Transverse colon (tissue), 4 donors: ENCODE data around the gene IPO7.

Experiments
- CTCF ChIP-seq, 5 experiments: fragments of 200-600 bp in 3 of 5; fragments of 450-650 bp in 2 of 5; sonication (generic) in 3 of 5; IDR thresholded peaks; 1 replicate in 2 of 5; 2 replicates in 3 of 5; pipeline ENCODE4 v1.5.1; 2016 to 2017; ENCODE audit warnings: antibody characterized with exemption in 5 of 5, inconsistent platforms in 3 of 5, mild to moderate bottlenecking in 2 of 5, moderate library complexity in 1 of 5
- POLR2A ChIP-seq: fragments of 450-650 bp; IDR thresholded peaks from one replicate; pipeline ENCODE4 v1.6.1; 2016; ENCODE audit warnings: antibody characterized with exemption, mild to moderate bottlenecking, moderate library complexity
- POLR2AphosphoS5 ChIP-seq, 3 donors: sonication (generic); formaldehyde crosslinking; IDR thresholded peaks; one replicate each; pipeline ENCODE4 v1.6.1; 2016; ENCODE audit warnings: antibody characterized with exemption in 3 of 3

GRCh38 chr11:9428706-9429105, 44.3 kb downstream of the IPO7 start:
- TF ChIP-seq POLR2A (no peak), CTCF (IDR thresholded peaks at IDR 0.05) (no peak), POLR2AphosphoS5 (IDR thresholded peaks at IDR 0.05) (no peak)
